A673 (cell line): ENCODE data around the gene MED19. TPM values are rescaled to one million over a fixed set of nuclear protein-coding genes. Genes with fewer than 3 reads are reported as not detected.
"Not testable (repeated sequence)": the region's sequence is repeated elsewhere in the genome, so short reads cannot be mapped to it uniquely, and the experiment has no call there.

Source experiments
- BruUV-seq: library from RNA; stranded (reverse); fragments of 400-500 nt; replicated peaks from 2 replicates; lab custom pipeline; 2021; lab: Mats Ljungman, UMichigan
- CTCF ChIA-PET: fragments of 300-600 bp; sonication (Branson Sonifier 250); formaldehyde crosslinking; loops from one replicate; lab custom pipeline; 2022; ENCODE audit warnings: antibody characterized with exemption; lab: Charles Lee
- POLR2A ChIA-PET: fragments of 300-600 bp; sonication (Branson Sonifier 250); formaldehyde crosslinking; loops from one replicate; lab custom pipeline; 2022; ENCODE audit warnings: antibody characterized with exemption; ENCODE audit not compliant: low non-redundant PET; lab: Charles Lee
- DNase-seq: peaks from one replicate; pipeline ENCODE4 v3.0.0-alpha.2; 2015; ENCODE audit warnings: low spot score
- H3K27ac ChIP-seq: fragments of 200-600 bp; sonication (generic); 2 replicates; pipeline ENCODE4 v1.5.1; 2016; ENCODE audit warnings: mixed run types, low read depth, mild to moderate bottlenecking, mixed read lengths, antibody characterized with exemption, low read length; ENCODE audit not compliant: poor library complexity, severe bottlenecking
- H3K27me3 ChIP-seq: fragments of 200-600 bp; sonication (generic); replicated peaks from 2 replicates; pipeline ENCODE4 v1.6.1; 2017; ENCODE audit warnings: mixed run types, low read depth, mild to moderate bottlenecking, mixed read lengths, antibody characterized with exemption, low read length; ENCODE audit not compliant: insufficient read depth, poor library complexity
- H3K36me3 ChIP-seq: fragments of 200-600 bp; sonication (generic); 2 replicates; pipeline ENCODE4 v1.6.1; 2016; ENCODE audit warnings: mixed run types, mild to moderate bottlenecking, mixed read lengths, antibody characterized with exemption, low read length; ENCODE audit not compliant: insufficient read depth, poor library complexity, severe bottlenecking
- H3K4me1 ChIP-seq: fragments of 200-600 bp; sonication (generic); 2 replicates; pipeline ENCODE4 v1.6.1; 2017; ENCODE audit warnings: mixed run types, mild to moderate bottlenecking, mixed read lengths, antibody characterized with exemption, low read length; ENCODE audit not compliant: insufficient read depth, poor library complexity, severe bottlenecking
- H3K4me3 ChIP-seq: fragments of 200-600 bp; sonication (generic); 2 replicates; pipeline ENCODE4 v1.5.1; 2016; ENCODE audit warnings: low read depth, mixed run types, mild to moderate bottlenecking, mixed read lengths, low read length; ENCODE audit not compliant: poor library complexity, severe bottlenecking
- H3K9me3 ChIP-seq: fragments of 200-600 bp; sonication (generic); 2 replicates; pipeline ENCODE4 v1.6.1; 2016; ENCODE audit warnings: mixed run types, low read depth, mild to moderate bottlenecking, mixed read lengths, antibody characterized with exemption, low read length; ENCODE audit not compliant: poor library complexity, severe bottlenecking
- EZH2 ChIP-seq: fragments of 200-600 bp; sonication (generic); IDR thresholded peaks from 2 replicates; pipeline ENCODE4 v1.6.1; 2017; ENCODE audit warnings: borderline replicate concordance, low read depth, mild to moderate bottlenecking, mixed read lengths, antibody characterized with exemption, low read length; ENCODE audit not compliant: poor library complexity, severe bottlenecking
- intact Hi-C: fragments of 100-400 bp; cut with micrococcal nuclease; formaldehyde crosslinking; loops from one replicate; pipeline ENCODE4 v1.10.0; 2022; ENCODE audit not compliant: unreplicated experiment
- total RNA-seq: library from RNA; stranded (reverse); gene quantifications from 2 replicates; pipeline ENCODE4 v1.2.3, GENCODE V29; 2021
- TF ChIP-seq, protein P1 (sequence below): fragments of 300-800, 200-600 bp; sonication (generic); conservative IDR thresholded peaks from 2 replicates; pipeline ENCODE4 v1.5.1; 2017; ENCODE audit warnings: low read depth, mild to moderate bottlenecking, antibody characterized with exemption, low read length, moderate library complexity, mixed read lengths

Gene MED19
- total RNA-seq, 1 experiment from 2014 or later, result 43.6 TPM

DNA sequence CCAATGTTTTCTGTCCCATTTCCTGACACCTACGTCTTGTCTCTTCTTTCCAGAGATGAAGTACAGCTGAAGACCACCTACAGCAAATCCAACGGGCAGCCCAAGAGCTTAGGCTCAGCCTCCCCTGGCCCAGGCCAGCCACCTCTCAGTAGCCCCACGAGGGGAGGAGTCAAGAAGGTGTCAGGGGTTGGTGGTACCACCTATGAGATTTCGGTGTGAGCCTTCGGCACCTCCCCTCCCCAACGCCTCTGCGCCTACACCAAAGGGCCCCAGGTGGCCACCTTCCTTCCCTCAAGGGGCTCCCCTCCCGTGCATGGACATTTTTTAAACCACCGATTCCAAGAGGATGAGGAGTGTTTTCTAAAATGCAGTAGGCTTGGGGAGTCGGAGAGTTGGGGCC lies 12.2 kb downstream of the MED19 start:
- no peaks in the 10 kb centered on the region for H3K4me1 ChIP-seq
- DNase-seq, result no peak
- intact Hi-C loops, result no loop called here
- H3K36me3 ChIP-seq, result peaks cover 81% of the 10 kb centered on the region
- ChIA-PET POLR2A (no interaction called here), CTCF (no interaction called here)
- no TSS peak for BruUV-seq
- no peak overlapping the region for H3K27ac ChIP-seq
- no peaks in the 10 kb centered on the region for H3K9me3 ChIP-seq
- TF ChIP-seq EZH2, result no peak
- TF ChIP-seq, protein P1, sequence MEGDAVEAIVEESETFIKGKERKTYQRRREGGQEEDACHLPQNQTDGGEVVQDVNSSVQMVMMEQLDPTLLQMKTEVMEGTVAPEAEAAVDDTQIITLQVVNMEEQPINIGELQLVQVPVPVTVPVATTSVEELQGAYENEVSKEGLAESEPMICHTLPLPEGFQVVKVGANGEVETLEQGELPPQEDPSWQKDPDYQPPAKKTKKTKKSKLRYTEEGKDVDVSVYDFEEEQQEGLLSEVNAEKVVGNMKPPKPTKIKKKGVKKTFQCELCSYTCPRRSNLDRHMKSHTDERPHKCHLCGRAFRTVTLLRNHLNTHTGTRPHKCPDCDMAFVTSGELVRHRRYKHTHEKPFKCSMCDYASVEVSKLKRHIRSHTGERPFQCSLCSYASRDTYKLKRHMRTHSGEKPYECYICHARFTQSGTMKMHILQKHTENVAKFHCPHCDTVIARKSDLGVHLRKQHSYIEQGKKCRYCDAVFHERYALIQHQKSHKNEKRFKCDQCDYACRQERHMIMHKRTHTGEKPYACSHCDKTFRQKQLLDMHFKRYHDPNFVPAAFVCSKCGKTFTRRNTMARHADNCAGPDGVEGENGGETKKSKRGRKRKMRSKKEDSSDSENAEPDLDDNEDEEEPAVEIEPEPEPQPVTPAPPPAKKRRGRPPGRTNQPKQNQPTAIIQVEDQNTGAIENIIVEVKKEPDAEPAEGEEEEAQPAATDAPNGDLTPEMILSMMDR, result no peak
- no peak overlapping the region for H3K4me3 ChIP-seq
- no peaks in the 10 kb centered on the region for H3K27me3 ChIP-seq

DNA sequence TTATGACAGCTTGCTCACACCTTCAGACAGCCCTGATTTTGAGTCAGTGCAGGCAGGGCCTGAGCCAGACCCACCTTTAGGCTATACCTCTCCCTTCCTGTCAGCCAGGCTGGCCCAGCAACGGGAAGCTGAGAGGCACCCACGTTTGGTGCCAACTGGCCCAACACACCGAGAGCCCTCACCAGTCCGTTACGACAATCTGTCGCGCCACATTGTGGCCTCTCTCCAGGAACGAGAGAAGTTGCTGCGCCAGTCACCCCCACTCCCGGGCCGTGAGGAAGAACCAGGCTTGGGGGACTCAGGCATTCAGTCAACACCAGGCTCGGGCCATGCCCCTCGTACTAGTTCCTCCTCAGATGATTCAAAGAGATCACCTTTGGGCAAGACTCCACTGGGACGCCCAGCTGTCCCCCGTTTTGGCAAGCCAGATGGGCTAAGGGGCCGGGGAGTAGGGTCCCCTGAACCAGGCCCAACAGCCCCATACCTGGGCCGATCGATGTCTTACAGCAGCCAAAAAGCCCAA lies 13.1 kb downstream of the MED19 start:
- H3K9me3 ChIP-seq, result no peaks in the 10 kb centered on the region
- H3K4me3 ChIP-seq, result no peak overlapping the region
- ChIA-PET POLR2A (no interaction called here), CTCF (no interaction called here)
- H3K27me3 ChIP-seq, result no peaks in the 10 kb centered on the region
- no peak for DNase-seq
- peaks cover 80% of the 10 kb centered on the region for H3K36me3 ChIP-seq
- no TSS peak for BruUV-seq
- no peak overlapping the region for H3K27ac ChIP-seq
- H3K4me1 ChIP-seq, result no peaks in the 10 kb centered on the region
- TF ChIP-seq, protein P1, result no peak
- TF ChIP-seq EZH2, result no peak
- intact Hi-C loops, result no loop called here

DNA sequence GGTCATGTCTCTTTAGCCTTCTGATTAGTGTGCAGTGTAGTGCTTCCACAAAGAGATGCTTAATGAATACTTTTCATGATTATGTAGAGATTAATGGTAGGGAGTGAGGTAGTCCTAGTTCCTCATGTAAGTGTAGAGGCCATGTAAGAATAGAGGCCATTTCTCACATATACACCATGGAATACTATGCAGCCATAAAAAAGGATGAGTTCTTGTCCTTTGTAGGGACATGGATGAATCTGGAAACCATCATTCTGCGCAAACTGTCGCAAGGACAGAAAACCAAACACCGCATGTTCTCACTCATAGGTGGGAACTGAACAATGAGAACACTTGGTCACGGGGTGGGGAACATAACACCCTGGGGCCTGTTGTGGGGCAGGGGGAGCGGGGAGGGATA lies 21.5 kb downstream of the MED19 start:
- peaks cover 82% of the 10 kb centered on the region for H3K36me3 ChIP-seq
- H3K27ac ChIP-seq, H3K27me3 ChIP-seq, H3K9me3 ChIP-seq, POLR2A ChIA-PET, intact Hi-C loops, H3K4me3 ChIP-seq, BruUV-seq, DNase-seq, H3K4me1 ChIP-seq, CTCF ChIA-PET: not testable (repeated sequence)

DNA sequence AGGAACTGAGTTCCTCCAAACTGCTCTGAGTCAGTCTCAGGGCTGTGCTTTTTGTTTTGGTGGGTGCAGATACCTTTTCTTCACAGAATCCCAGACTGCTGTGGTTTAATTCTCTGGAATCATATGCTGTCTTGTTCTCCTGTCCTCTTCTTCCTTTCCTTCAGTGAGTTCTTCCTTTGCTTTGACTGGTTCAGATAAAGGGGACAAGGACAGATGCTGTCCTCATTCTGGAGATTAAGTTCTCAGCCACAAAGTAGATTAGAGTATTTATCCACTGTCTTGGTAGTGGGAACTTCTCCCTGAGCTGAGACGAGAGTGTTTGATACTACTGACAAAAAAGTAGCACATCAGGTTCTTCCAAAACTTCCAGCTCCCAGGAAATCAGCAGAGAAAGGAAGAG lies 30.8 kb downstream of the MED19 start:
- H3K36me3 ChIP-seq, result peaks cover 46% of the 10 kb centered on the region
- no peak overlapping the region for H3K27ac ChIP-seq
- BruUV-seq, result no TSS peak
- DNase-seq, result no peak
- TF ChIP-seq, protein P1, result no peak
- TF ChIP-seq EZH2, result no peak
- no peaks in the 10 kb centered on the region for H3K4me1 ChIP-seq
- no peaks in the 10 kb centered on the region for H3K27me3 ChIP-seq
- intact Hi-C loops, result no loop called here
- H3K9me3 ChIP-seq, result no peaks in the 10 kb centered on the region
- H3K4me3 ChIP-seq, result no peak overlapping the region
- ChIA-PET POLR2A (no interaction called here), CTCF (no interaction called here)
